ENCODE measurements around the gene STRN4. TPM values are rescaled to one million over a fixed set of nuclear protein-coding genes. Genes with fewer than 3 reads are reported as not detected.

The STRN4 gene
- total RNA-seq, 1 donor from 2014 or later = 69.1 TPM

- Histone ChIP-seq H3K4me1 (no peaks in the 10 kb centered on the region), H3K27me3 (ENCODE audit: low read depth) (no peaks in the 10 kb centered on the region), H3K9me3 (no peaks in the 10 kb centered on the region), H3K4me3 (no peak overlapping the region), H3K36me3 (peaks cover 91% of the 10 kb centered on the region), H3K27ac (no peak overlapping the region)
- intact Hi-C loops (cut with DNase I) = no loop called here
- no peak for TF ChIP-seq CTCF (IDR thresholded peaks at IDR 0.05)
- DNase-seq = no peak
- ATAC-seq = no peak
Observed at GRCh38 chr19:46692918-46693722, 53.1 kb downstream of the STRN4 start.

- ATAC-seq (no peak), DNase-seq (no peak)
- intact Hi-C loops (cut with DNase I) = no loop called here
- no peak overlapping the region for H3K27ac ChIP-seq
- H3K9me3 ChIP-seq = no peaks in the 10 kb centered on the region
- H3K27me3 ChIP-seq (ENCODE audit: low read depth) = no peaks in the 10 kb centered on the region
- H3K4me3 ChIP-seq = no peak overlapping the region
- peaks cover 100% of the 10 kb centered on the region for H3K36me3 ChIP-seq
- no peak for TF ChIP-seq CTCF (IDR thresholded peaks at IDR 0.05)
- H3K4me1 ChIP-seq = no peaks in the 10 kb centered on the region
Observed at GRCh38 chr19:46691948-46692347, 54.3 kb downstream of the STRN4 start.

- DNase-seq (no peak), ATAC-seq (no peak)
- Histone ChIP-seq H3K27me3 (ENCODE audit: low read depth) (no peaks in the 10 kb centered on the region), H3K9me3 (no peaks in the 10 kb centered on the region), H3K27ac (no peak overlapping the region), H3K4me3 (no peak overlapping the region), H3K4me1 (no peaks in the 10 kb centered on the region), H3K36me3 (peaks cover 100% of the 10 kb centered on the region)
- TF ChIP-seq CTCF (IDR thresholded peaks at IDR 0.05) = no peak
- intact Hi-C loops (cut with DNase I) = no loop called here
Observed at GRCh38 chr19:46691104-46691503, 55.1 kb downstream of the STRN4 start.

- DNase-seq (no peak), ATAC-seq (no peak)
- H3K27ac ChIP-seq = no peak overlapping the region
- H3K27me3 ChIP-seq (ENCODE audit: low read depth) = no peaks in the 10 kb centered on the region
- peaks cover 100% of the 10 kb centered on the region for H3K36me3 ChIP-seq
- intact Hi-C loops (cut with DNase I) = no loop called here
- H3K4me3 ChIP-seq = no peak overlapping the region
- no peaks in the 10 kb centered on the region for H3K9me3 ChIP-seq
- H3K4me1 ChIP-seq = no peaks in the 10 kb centered on the region
- TF ChIP-seq CTCF (IDR thresholded peaks at IDR 0.05) = no peak
Observed at GRCh38 chr19:46689358-46689757, 56.9 kb downstream of the STRN4 start.

- DNase-seq (no peak), ATAC-seq (no peak)
- TF ChIP-seq CTCF (IDR thresholded peaks at IDR 0.05) = no peak
- no peak overlapping the region for H3K27ac ChIP-seq
- H3K4me1 ChIP-seq = no peaks in the 10 kb centered on the region
- no peak overlapping the region for H3K4me3 ChIP-seq
- peaks cover 100% of the 10 kb centered on the region for H3K36me3 ChIP-seq
- no peaks in the 10 kb centered on the region for H3K9me3 ChIP-seq
- intact Hi-C loops (cut with DNase I) = no loop called here
- H3K27me3 ChIP-seq (ENCODE audit: low read depth) = no peaks in the 10 kb centered on the region
Observed at GRCh38 chr19:46687438-46688145, 58.7 kb downstream of the STRN4 start.
